Activated CD8-positive, alpha-beta T cell treated with anti-CD3 and anti-CD28 coated beads for 36 hours (primary cell): ENCODE results near the gene RNU1-2. TPM values are rescaled to one million over a fixed set of nuclear protein-coding genes. Genes with fewer than 3 reads are reported as not detected.
A peak's percentile ranks its signal among the peaks of the same experiment; 100 is the strongest.
"Not testable (repeated sequence)": the region's sequence is repeated elsewhere in the genome, so short reads cannot be mapped to it uniquely, and the experiment has no call there.

Source experiments
- ATAC-seq: fragments of 200-7000 bp; cut with Tn5 transposase; one replicate; pipeline ENCODE4 v1.10.0; 2021; ENCODE audit warnings: mild to moderate bottlenecking, moderate library complexity
- CTCF ChIA-PET: fragments of 350-600 bp; sonication (Branson Sonifier 250); formaldehyde crosslinking; loops from one replicate; lab custom pipeline; 2021; ENCODE audit warnings: antibody characterized with exemption; lab: Charles Lee
- POLR2A ChIA-PET: fragments of 350-600 bp; sonication (Branson Sonifier 250); formaldehyde crosslinking; loops from one replicate; lab custom pipeline; 2021; ENCODE audit warnings: antibody characterized with exemption; lab: Charles Lee
- DNase-seq: peaks from one replicate; pipeline ENCODE4 v3.0.0-alpha.2; 2020
- H3K27ac Mint-ChIP-seq: one replicate; pipeline ENCODE4 v1.8.0; 2021; ENCODE audit warnings: mild to moderate bottlenecking, mixed read lengths
- H3K27me3 Mint-ChIP-seq: one replicate; pipeline ENCODE4 v1.8.0; 2021; ENCODE audit warnings: mixed read lengths
- H3K36me3 Mint-ChIP-seq: one replicate; pipeline ENCODE4 v1.8.0; 2021; ENCODE audit warnings: low read depth, mixed read lengths
- H3K4me1 Mint-ChIP-seq: one replicate; pipeline ENCODE4 v1.8.0; 2021; ENCODE audit warnings: low read depth, mixed read lengths
- H3K4me3 Mint-ChIP-seq: one replicate; pipeline ENCODE4 v1.8.0; 2021; ENCODE audit warnings: mild to moderate bottlenecking, moderate library complexity, mixed read lengths
- H3K9me3 Mint-ChIP-seq: one replicate; pipeline ENCODE4 v1.8.0; 2021; ENCODE audit warnings: mixed read lengths
- intact Hi-C: fragments of 100-400 bp; cut with micrococcal nuclease; formaldehyde crosslinking; loops from one replicate; pipeline ENCODE4 v1.10.0; 2022
- total RNA-seq, 2 experiments: library from RNA; stranded (reverse); gene quantifications; one replicate each; pipeline ENCODE4 v1.2.3, GENCODE V29; 2021

Gene RNU1-2
- total RNA-seq: 1,000 to 10,000 TPM in 1 of 2 experiments, 100 to 1,000 TPM in 1; 820 to 1,043 TPM

DNA sequence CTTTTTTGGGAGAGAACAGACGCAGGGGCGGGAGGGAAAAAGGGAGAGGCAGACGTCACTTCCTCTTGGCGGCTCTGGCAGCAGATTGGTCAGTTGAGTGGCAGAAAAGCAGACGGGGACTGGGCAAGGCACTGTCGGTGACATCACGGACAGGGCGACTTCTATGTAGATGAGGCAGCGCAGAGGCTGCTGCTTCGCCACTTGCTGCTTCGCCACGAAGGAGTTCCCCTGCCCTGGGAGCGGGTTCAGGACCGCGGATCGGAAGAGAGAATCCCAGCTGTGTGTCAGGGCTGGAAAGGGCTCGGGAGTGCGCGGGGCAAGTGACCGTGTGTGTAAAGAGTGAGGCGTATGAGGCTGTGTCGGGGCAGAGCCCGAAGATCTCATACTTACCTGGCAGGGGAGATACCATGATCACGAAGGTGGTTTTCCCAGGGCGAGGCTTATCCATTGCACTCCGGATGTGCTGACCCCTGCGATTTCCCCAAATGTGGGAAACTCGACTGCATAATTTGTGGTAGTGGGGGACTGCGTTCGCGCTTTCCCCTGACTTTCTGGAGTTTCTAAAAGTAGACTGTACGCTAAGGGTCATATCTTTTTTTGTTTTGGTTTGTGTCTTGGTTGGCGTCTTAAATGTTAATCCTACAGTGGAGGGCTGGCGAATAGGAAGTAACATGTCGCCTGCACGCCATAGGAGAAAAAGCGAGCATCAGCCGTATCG is at the start of gene RNU1-2:
TSS of gene RNU1-2 (plus strand) at position 383 of the 718 bp plus-strand sequence.
- H3K36me3 Mint-ChIP-seq, intact Hi-C loops, H3K9me3 Mint-ChIP-seq, CTCF ChIA-PET, H3K27me3 Mint-ChIP-seq: not testable (repeated sequence)
- POLR2A ChIA-PET: interaction anchor here (1.1 to 1.7 kb wide), 3 partner anchors 9 to 26 kb away, joined by 3 to 14 read pairs (median 3); partner anchors contain the start of gene CROCC
- peak; percentile 84 for DNase-seq
- peak within 1 kb of the TSS; percentile 99 for H3K27ac Mint-ChIP-seq
- H3K4me3 Mint-ChIP-seq: peak within 1 kb of the TSS; percentile 74
- peaks cover 21% of the 10 kb centered on the region for H3K4me1 Mint-ChIP-seq
- ATAC-seq: peak; percentile 100

DNA sequence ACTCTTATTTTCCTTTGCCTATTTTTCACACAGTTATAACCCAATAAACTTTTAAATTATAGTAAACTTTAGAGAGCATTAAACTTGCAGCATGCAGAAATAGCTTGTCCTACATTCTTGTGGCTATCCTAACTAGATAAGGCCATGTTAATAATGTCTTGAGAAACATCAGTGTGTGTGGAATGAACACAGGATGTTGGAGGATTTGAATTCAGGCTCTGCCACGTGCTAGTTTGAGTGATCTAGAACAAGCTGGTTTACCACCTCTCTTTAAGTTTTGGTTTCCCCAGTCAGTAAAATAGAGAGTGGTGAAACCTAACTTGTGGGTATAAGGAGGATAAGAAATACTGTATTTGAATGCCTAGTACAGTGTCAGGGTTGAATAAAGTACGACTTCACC is 39.6 kb upstream of the RNU1-2 start:
- H3K27ac Mint-ChIP-seq, H3K4me1 Mint-ChIP-seq, ATAC-seq, H3K9me3 Mint-ChIP-seq, intact Hi-C loops, H3K27me3 Mint-ChIP-seq, POLR2A ChIA-PET, CTCF ChIA-PET, H3K4me3 Mint-ChIP-seq, H3K36me3 Mint-ChIP-seq, DNase-seq: not testable (repeated sequence)

GRCh38 chr1:16859167-16860041 is 36.4 kb upstream of the RNU1-2 start:
- H3K4me1 Mint-ChIP-seq, H3K27me3 Mint-ChIP-seq, CTCF ChIA-PET, ATAC-seq, H3K4me3 Mint-ChIP-seq, H3K36me3 Mint-ChIP-seq, H3K9me3 Mint-ChIP-seq, H3K27ac Mint-ChIP-seq, DNase-seq, intact Hi-C loops, POLR2A ChIA-PET: not testable (repeated sequence)

- ATAC-seq, H3K9me3 Mint-ChIP-seq, CTCF ChIA-PET, H3K4me1 Mint-ChIP-seq, H3K27ac Mint-ChIP-seq, H3K27me3 Mint-ChIP-seq, intact Hi-C loops, POLR2A ChIA-PET, DNase-seq, H3K4me3 Mint-ChIP-seq, H3K36me3 Mint-ChIP-seq: not testable (repeated sequence)
Observed at GRCh38 chr1:16860048-16860447, 35.7 kb upstream of the RNU1-2 start.

- POLR2A ChIA-PET, CTCF ChIA-PET, H3K4me3 Mint-ChIP-seq, H3K4me1 Mint-ChIP-seq, H3K9me3 Mint-ChIP-seq, H3K27me3 Mint-ChIP-seq, H3K27ac Mint-ChIP-seq, intact Hi-C loops, H3K36me3 Mint-ChIP-seq: not testable (repeated sequence)
- ATAC-seq (peak; percentile 56), DNase-seq (peak; percentile 27)
Observed at GRCh38 chr1:16861832-16862245, 33.9 kb upstream of the RNU1-2 start.

DNA sequence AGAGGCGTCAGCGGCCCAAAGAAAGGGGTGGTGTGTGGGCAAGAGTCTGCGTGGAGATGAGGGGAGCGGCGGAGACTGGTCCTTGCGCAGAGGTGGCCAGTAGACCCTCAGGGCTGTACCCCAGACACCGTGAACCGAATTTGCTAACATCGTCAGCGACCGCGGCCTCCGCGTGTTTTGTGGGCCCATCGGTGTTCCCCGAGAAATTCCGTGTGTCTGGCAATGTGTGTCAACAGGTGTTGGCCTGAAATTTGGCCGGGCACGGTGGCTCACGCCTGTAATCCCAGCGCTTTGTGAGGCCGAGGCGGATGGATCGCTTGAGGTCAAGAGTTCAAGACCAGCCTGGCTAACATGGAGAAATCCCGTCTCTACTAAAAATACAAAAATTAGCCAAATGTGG is 33.4 kb upstream of the RNU1-2 start:
- intact Hi-C loops, H3K36me3 Mint-ChIP-seq, H3K9me3 Mint-ChIP-seq, ATAC-seq, POLR2A ChIA-PET, H3K27ac Mint-ChIP-seq, H3K27me3 Mint-ChIP-seq, H3K4me1 Mint-ChIP-seq, H3K4me3 Mint-ChIP-seq, DNase-seq, CTCF ChIA-PET: not testable (repeated sequence)

GRCh38 chr1:16863024-16863423 is 32.8 kb upstream of the RNU1-2 start:
- POLR2A ChIA-PET, H3K36me3 Mint-ChIP-seq, H3K27ac Mint-ChIP-seq, CTCF ChIA-PET, H3K4me1 Mint-ChIP-seq, H3K4me3 Mint-ChIP-seq, DNase-seq, H3K9me3 Mint-ChIP-seq, H3K27me3 Mint-ChIP-seq, intact Hi-C loops: not testable (repeated sequence)
- ATAC-seq: peak; percentile 42

- H3K27me3 Mint-ChIP-seq, POLR2A ChIA-PET, H3K27ac Mint-ChIP-seq, H3K4me3 Mint-ChIP-seq, DNase-seq, ATAC-seq, H3K4me1 Mint-ChIP-seq, H3K9me3 Mint-ChIP-seq, H3K36me3 Mint-ChIP-seq, CTCF ChIA-PET, intact Hi-C loops: not testable (repeated sequence)
Observed at GRCh38 chr1:16866926-16867707, 28.7 kb upstream of the RNU1-2 start.

DNA sequence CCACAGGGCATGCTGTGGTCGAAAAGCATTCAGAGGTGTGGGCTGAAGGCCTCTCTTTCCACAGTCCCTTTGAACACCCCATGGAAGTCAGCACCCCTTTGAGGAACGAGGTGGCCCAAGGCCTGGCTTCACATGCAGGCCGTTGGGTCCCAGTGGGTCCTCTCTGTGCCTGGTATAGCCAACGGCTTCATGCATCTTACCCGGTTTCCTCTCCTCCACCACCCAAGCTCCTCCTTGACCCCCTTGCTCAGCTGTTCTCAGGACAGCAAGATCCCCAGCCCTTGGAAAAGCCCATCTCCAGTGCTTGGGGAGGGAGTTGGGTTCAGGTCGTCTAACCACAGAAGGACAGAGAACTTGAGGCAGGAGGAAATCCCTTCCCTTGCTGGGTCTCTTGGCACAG is 27.0 kb upstream of the RNU1-2 start:
- H3K9me3 Mint-ChIP-seq, H3K36me3 Mint-ChIP-seq, POLR2A ChIA-PET, H3K4me1 Mint-ChIP-seq, H3K27ac Mint-ChIP-seq, CTCF ChIA-PET, intact Hi-C loops, ATAC-seq, DNase-seq, H3K4me3 Mint-ChIP-seq, H3K27me3 Mint-ChIP-seq: not testable (repeated sequence)

- intact Hi-C loops, H3K36me3 Mint-ChIP-seq, H3K27me3 Mint-ChIP-seq, CTCF ChIA-PET, H3K27ac Mint-ChIP-seq, H3K4me3 Mint-ChIP-seq, H3K4me1 Mint-ChIP-seq, POLR2A ChIA-PET, H3K9me3 Mint-ChIP-seq, ATAC-seq, DNase-seq: not testable (repeated sequence)
Observed at GRCh38 chr1:16869996-16870395, 25.8 kb upstream of the RNU1-2 start.

- H3K36me3 Mint-ChIP-seq, DNase-seq, CTCF ChIA-PET, H3K4me3 Mint-ChIP-seq, H3K9me3 Mint-ChIP-seq, H3K27ac Mint-ChIP-seq, H3K4me1 Mint-ChIP-seq, intact Hi-C loops, ATAC-seq, POLR2A ChIA-PET: not testable (repeated sequence)
- peaks cover 14% of the 10 kb centered on the region for H3K27me3 Mint-ChIP-seq
Observed at GRCh38 chr1:16871171-16871570, 24.6 kb upstream of the RNU1-2 start.
